Activated T-cell treated with anti-CD3 and anti-CD28 coated beads for 48 hours (primary cell): Measurements from ENCODE around the gene OPA3.

Experiments used
- DNase-seq: peaks from one replicate; pipeline ENCODE4 v3.0.0-alpha.2; 2020; ENCODE audit warnings: low read depth

Gene OPA3

DNA sequence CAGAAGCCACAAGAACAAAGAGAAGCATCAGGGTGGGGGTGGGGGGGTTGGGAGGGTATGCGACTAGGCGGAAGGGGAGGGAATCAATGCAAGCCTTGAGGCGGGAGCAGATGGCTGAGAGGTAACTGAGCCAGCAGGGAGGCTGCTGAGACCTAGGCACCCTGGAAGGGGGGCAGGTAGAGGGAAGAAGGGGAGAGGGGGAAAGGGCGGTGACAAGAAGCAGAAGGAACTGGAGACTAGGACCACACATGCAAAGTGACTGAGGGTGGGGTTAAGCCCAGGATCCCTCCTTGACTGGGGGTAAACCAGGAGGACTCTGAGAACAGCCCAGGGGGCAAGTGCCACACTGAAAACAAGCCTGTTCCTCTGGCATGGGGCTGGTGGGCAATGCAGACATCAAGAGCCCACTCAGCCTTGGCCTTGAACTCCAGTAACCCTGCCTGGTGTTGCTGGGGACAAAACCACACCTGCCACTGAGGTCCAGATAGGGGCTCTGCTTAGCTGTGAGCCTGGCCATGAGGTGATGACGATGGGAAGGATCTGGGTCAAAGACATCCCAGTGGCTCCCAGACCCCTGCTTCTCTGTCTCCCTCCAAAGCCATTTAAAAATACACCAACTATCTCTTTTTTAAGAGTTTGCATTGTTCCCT lies 20.3 kb downstream of the OPA3 start:
- DNase-seq: no peak

DNA sequence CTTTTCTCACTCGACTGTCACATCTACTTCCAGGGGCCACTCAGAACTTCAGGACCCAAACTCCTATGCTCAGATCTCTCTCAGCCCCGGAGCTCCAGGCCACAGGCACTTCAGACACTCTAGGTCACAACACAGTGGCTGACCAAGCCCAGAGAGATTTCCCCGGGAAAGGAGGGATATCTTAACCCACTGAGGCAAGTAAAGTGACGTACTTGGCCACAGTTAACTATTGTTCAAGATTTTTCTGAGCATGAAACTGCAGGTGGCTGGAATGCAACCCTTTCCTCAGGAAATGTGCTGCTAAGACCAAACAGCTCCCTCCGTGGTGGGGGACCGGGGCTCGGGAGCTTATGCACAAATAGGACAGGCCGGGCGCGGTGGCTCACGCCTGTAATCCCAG lies 23.9 kb downstream of the OPA3 start:
- no peak for DNase-seq

DNA sequence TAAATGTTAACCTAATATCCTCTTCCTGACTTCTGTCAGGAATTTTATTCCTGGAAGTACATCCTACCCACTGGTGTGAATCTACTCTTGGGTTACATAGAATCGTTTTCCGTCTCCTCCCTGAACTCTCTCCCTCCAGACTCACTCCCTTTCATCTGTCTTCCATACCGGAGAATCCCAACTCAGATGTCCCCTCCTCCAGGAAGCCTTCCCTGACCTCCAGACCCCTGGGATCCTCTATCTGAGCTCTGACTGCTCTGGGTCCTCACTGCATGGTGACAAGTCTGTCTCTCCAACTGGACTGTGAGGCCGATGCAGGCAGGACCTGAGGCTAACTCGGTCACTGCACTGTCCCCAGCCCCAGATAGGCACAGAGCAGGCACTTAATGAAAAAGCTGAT lies 24.6 kb downstream of the OPA3 start:
- DNase-seq: no peak

DNA sequence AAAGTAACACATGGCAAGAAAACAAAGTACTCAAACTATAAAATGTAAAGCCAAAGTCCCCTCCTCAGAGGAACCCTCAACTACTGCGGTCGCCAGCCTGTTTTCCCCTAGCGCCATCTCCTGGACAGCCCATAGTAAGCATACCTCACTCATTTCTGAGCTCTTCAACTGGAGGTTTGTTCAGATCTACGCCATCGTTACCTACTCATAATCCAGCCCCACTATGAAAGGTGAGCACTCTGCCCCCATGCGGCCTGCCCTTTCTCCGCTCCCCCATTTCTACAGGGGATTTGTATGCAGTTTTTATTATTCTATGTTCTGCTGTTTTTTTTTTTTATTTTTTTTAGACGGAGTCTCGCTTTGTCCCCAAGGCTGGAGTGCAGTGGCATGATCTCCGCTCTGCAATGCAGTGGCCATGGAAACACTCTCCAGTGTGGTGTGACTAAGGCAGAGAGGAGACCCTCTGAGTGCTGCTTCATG lies 26.2 kb downstream of the OPA3 start:
- peak; percentile 53 for DNase-seq

DNA sequence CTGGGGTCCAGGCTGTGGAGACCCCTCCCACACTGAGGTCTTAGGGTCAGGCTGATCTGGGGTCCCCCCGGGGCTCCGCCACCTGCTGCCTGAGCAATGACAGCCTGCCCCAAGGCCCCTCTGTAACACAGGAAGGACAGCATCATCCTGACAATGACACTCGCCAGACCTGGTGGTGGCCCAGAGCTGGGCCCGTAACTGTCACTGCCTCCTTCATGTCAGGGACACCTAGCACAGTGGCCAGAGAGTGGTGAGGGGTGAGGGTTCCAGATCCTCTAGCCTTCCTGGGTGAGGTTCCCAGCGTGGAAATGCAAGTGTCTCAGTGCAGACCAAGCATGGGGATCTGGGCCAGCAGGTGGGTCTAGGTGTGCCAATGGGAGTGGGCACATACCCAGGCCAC lies 27.8 kb downstream of the OPA3 start:
- DNase-seq: no peak

DNA sequence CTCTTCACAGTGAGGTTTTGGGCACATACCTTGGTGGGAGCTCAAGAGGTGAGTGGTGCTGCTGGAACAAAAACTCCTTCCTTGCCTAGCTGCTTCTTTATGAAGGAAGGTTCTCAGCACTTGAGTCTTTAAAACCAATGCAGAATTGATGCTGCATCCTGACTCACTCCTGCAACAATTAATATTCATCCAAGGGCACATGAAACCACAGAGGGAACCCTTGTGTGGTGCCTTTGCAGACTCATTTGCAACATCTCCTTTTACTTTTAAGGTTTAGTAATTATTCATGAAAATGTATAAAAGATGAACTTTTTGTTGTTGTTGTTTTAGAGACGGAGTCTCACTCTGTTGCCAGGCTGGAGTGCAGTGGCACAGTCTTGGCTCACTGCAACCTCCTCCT lies 30.1 kb downstream of the OPA3 start:
- DNase-seq: no peak

DNA sequence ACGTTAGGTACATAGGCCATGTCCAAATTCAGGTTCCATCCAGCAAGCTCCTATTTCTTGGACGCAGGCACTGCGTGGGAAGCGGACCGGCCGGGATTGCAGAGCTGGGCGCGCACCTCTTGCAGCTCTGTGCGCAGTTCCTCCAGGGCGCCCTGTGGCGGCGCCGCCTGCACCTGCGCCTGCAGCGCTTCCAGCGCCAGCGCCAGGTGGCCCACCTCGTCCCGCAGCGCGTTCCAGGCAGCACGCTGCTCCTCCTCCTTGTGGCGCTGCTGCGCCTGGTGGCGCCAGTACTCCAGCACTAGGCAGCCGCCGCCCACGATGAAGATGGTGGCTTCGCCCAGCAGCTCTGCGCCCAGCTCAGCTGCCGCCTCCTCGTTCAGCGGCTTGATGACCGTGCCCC lies 31.1 kb downstream of the OPA3 start:
- DNase-seq: no peak

DNA sequence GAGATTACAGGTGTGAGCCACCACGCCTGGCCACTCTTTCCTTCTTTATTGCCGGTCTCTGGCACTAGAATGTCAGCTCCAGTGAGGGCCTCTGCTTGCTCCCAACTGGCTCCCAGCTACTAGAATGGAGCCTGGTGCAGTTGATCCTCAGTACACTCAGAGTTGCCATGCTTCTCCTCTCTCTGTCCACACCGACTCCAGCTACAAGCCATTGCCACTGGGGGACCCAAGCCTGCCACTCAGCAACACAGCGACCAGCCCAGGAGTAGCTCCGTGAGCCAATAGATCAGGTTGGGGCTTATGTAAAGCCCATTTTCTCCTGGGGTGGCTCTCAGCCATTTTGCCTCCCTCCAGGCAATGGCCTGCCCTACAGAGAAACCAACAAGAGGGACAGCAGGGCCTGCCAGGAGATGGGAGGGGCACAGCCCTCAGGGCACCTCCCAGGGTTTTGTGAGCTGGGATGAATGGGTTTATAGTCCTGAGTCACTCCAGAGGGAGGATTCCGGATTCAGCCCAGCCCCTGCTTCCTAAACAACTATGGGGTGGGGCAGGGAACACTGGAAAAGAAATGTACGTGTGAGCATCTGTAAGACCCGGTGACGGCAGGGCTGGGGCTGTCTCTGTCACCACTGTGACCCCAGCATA lies 36.5 kb downstream of the OPA3 start:
- DNase-seq: no peak

DNA sequence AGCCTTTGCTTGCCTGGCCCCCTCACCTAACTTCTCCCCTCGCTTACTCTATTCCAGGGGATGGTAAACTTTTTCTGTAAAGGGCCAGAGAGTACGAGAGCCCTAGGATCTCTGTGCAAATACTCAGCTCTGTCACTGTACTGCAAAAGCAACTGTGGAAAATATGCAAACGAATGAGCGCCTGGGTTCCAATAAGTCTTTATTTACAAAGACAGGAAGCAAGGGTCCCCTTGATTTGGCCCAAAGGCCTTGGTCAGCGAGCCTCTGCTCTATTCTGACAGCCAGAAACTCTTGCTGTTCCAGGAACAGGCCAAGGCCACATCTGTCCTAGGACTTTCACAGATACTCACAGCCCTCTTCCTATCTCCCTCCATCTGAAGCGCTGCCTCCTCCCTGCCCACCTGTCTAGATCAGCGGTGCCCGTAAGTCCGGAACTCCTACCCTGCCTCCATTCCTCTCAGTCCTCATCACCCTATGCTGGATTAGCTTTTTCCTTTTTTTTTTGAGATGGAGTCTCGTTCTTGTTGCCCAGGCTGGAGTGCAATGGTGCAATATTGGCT lies 37.3 kb downstream of the OPA3 start:
- no peak for DNase-seq

DNA sequence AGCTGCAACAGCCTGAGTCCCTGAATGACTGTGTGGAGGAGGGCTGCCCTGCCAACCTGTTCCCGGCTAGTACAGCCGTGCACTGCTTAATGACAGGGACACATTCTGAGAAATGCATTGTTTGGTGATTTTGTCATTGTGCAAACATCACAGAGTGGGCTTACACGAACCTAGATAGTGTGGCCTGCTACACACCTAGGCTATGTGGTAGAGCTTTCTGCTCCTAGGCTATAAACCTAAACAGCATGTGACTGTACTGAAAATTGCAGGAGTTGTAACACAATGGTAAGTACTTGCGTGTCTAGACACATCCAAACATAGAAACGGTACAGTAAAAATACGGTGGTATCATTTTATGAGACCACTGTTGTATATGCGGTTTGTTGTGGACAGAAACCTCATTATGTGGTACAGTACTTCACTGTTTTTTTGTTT lies 42.4 kb downstream of the OPA3 start:
- no peak for DNase-seq

DNA sequence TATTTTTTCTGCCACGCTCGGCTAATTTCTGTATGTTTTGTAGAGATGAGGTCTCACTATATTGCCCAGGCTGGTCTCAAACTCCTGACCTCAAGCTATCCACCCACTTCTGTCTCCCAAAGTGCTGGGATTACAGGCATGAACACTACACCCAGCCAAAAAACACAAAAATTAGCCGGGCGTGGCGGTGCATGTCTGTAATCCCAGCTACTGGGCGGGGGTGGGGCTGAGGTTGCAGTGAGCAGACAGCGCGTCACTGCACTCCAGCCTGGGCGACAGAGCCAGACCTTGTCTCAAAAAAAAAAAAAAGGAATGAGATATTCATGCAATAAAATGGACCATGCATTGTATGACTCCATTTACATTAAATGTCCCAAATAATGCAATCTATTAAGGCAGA lies 45.1 kb downstream of the OPA3 start:
- DNase-seq: no peak

DNA sequence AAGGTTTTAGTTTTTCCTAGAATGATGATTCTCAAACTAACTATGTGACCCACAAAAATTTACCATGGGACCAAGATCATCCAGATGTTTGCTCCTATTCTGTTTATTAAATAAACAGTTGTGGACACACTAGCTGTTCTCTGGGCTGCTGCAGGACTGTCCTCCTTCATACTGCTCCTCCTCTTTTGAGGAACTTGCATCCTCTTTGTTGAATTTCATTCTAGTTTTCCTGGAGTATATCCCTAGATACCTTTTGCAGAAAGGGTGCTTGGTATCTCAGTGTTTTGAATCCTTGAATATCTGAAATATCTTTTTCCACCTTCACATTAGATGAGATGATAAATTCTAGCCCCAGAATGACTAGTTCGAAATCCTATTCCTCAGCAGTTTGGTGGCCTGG lies 53.3 kb downstream of the OPA3 start:
- DNase-seq: no peak

DNA sequence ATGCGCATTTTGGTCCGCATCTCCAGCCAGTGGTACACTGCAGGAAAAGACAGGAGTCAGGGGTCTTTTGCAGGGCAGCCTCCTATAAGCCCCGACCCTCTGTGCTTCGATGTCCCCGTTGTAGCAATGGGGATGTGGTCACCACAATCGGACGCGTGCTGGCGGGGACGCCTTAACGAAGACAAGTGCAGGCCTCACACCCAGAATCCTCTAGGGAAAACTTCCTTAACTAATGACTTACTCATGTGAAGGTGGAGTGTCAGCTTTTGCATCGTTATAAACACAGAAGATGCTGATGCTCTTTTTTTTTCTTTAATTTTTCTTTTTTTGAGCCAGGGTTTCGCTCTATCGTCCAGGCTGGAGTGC lies 55.2 kb downstream of the OPA3 start:
- no peak for DNase-seq

DNA sequence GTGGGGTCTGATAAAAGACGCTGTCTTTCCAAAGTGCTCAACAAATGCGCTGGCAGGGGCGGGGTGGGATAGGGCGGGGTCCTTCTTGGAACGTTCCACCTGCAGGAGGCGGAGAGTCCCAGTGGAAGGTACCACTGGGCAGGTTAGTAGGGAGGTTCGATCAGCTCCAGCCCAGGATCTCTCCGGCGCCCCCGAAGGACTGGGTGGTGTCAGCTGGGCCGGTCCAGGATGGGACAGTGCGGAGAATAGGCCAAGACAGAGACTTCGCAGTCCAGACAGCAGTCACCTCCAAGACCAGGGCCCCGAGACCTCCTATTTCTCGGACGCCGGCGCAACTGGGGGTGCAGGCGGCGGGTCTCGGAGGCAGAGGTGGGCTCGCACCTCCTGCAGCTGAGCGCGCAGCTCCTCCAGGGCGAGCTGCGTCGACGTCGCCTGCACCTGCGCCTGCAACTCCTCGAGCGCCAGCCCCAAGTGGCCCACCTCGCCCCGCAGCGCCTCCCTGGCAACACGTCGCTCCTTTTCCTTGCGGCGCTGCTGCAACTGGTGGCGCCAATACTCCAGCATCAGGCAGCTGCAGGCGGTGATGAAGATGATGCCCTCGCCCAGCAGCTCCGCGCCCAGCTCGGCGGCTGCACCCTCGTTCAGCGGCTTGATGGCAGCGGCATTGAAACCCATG lies 55.7 kb downstream of the OPA3 start:
- DNase-seq: peak; percentile 12

DNA sequence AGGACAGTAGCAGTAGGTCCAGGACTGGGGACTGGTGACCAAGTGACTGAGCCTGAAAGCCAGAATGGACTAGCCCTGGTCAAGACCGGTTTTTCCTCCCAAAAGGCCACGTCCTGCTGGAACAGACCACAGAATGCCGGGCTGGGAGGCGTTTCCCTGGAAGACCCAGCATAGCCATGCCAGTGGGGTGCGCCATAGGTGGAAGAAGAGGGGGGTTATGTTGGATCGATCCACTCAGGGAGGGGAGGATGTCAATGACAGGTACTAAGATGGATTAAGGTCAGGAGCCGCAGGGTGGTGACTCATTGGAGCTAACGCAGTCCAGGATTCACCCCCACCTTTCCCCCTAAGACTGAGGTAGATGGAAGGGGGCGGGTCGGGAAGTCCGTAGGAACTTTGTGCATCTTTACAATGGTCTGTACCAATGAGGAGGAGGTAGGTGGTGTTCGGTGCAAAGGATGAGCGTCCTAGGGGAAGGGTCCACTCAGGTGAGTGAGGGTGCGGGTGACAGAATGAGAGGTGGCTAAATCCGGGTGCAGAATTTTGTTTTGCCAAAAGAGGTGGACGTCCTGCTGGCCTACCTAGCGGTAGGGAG lies 56.4 kb downstream of the OPA3 start:
- DNase-seq: no peak

DNA sequence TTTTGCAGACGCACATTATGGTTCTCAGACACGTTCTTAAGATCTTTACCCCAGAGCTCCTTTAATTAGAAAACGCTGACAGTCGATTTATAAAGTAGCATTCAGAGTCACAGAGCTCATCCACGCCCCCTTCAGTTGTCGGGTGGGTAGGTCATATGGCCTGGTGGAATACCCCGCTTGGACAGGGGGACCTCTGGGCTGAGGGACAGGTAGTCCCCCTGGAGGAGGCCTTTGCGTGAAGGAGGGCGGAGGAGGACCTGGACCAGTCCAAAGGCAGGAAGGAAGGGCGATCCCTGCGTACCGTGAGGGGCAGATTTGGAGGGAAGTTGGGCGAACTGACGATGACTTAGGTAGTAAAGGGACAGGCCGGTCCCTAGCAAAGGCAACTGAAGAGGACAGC lies 56.9 kb downstream of the OPA3 start:
- DNase-seq: no peak

DNA sequence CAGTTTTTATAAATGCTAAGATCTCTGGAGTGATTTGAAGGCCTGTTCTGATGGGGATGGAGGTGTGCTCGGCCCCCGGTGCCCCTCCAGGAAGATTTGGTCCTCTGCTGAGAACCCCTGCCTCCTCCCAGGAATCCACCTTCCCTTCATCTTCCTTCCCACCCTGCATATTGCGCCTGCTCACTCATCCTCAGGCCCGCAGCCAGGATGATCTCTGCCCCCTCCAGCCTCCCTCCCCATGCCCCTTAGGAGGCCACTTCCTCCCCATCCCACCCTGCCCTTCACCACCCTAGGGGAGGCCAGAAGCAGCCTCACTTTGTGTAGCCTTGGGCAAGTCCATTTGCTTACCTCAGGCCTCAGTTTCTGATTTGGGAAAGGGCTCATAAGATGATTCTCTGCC lies 57.6 kb downstream of the OPA3 start:
- no peak for DNase-seq

DNA sequence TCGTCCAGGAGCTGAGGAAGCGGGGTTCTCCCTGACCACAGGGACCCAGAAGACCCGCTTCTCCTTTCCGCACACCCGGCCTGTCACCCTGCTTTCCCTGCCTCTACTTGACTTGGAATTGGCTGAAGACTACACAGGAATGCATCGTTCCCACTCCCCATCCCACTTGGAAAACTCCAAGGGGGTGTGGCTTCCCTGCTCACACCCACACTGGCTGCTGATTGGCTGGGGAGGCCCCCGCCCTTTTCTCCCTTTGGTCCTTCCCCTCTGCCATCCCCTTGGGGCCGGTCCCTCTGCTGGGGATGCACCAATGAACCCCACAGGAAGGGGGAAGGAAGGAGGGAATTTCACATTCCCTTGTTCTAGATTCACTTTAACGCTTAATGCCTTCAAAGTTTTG lies 58.5 kb downstream of the OPA3 start:
- DNase-seq: no peak

DNA sequence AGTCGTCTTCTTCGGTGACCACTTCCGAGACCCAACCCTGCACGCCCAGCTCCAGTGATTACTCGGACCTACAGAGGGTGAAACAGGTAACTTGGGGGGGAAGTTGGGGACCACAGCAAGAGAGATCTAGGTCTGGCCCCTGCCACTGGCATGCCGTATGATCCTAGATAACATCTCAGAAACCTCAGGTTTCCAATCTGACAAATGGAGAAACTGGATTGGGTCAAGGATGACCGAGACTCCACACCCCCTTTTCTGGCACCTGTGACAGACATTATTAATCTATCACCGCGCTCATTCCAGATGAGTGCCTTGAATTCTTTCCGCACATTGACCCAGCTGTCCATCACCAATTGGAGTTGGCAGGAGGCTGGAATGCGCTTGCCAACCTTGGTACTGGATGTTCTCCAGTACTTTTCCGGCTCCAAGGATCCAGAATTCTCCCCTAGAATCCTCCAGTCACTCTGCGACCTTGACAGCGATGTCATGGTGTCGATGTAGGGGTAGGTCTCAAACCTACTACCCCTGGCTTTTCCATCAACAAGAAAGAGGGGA lies 60.0 kb downstream of the OPA3 start:
- DNase-seq: no peak

DNA sequence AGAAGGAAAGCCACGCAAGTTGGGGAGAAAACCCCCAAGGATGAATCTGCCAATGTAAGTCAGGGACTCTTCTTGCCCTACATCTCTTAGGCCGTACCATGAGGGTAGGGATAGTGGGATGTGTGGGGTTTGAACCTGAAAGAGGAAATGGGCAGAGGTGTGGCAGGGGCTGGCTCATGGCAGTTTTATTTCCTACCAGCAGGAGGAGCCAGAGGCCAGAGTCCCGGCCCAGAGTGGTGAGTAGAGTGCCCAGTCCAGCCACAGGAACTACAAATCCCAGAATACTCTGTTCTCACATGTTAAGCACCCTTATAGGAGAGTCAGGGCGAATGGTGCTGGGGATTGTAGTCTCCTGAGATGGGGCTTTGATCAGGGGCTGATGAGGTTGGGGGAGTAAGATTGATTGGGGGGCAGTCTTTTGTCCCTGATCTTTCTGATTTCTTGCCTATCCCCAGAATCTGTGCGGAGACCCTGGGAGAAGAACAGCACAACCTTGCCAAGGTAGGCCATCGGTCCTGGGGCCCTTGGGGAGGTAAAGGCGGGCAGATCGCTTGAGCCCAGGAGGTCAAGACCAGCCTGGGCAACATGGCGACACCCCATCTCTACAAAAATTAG lies 60.9 kb downstream of the OPA3 start:
- DNase-seq: peak; percentile 68

DNA sequence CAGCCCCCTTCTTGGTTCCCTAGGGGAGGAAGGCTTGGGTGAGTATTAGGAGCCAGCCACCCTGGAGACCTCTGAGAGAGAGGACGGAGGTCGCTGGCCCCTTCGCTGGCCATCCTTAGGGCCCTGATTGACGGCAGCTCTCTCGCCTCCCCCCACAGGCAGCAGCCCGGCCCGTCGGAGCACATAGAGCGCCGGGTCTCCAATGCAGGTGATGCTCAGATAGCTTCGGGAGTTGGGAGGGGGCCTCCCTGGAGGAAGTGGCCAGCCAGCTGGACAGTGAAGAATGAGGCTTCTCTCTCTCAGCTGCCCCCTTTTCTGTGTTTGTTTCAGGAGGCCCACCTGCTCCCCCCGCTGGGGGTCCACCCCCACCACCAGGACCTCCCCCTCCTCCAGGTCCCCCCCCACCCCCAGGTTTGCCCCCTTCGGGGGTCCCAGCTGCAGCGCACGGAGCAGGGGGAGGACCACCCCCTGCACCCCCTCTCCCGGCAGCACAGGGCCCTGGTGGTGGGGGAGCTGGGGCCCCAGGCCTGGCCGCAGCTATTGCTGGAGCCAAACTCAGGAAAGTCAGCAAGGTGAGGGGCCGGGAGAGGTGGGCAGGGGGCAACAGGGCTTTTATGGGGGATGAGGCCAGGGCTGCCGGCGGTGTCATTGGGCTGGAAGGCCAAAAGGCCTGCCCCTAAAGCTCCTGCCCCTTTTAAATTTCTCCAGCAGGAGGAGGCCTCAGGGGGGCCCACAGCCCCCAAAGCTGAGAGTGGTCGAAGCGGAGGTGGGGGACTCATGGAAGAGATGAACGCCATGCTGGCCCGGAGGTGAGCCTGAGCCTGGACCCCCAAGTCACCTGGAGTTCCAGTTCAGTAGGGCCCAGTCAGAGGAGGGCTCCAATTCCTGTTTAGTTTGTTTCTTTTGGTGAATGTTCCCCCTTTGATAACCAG lies 62.3 kb downstream of the OPA3 start:
- DNase-seq: no peak
